Left lung (tissue), 10 donors: ENCODE results near the gene TSHZ3. TPM values are rescaled to one million over a fixed set of nuclear protein-coding genes. Genes with fewer than 3 reads are reported as not detected.

ENCODE experiments used
- ATAC-seq: fragments of 200-7000 bp; cut with Tn5 transposase; one replicate; pipeline ENCODE4 v1.9.1; 2020; ENCODE audit warnings: moderate library complexity
- DNase-seq, 4 donors: peaks; one replicate each; pipeline ENCODE4 v3.0.0-alpha.2; 2013 to 2020
- H3K27ac ChIP-seq, 2 donors: fragments of 200-600 bp; sonication (generic) in 1 of 2; one replicate each; pipeline versions ENCODE4 v1.5.0 to v1.8.0; 2020 to 2021
- H3K27me3 ChIP-seq, 2 donors: fragments of 200-600 bp; sonication (generic) in 1 of 2; one replicate each; pipeline versions ENCODE4 v1.5.0 to v1.8.0; 2020 to 2021
- H3K36me3 ChIP-seq, 2 donors: fragments of 200-600 bp; sonication (generic) in 1 of 2; one replicate each; pipeline versions ENCODE4 v1.5.0 to v1.8.0; 2020 to 2021
- H3K4me1 ChIP-seq, 2 donors: fragments of 200-600 bp; one replicate each; pipeline ENCODE4 v1.8.0; 2021
- H3K4me3 ChIP-seq, 2 donors: fragments of 200-600 bp; sonication (generic) in 1 of 2; one replicate each; pipeline versions ENCODE4 v1.5.0 to v1.8.0; 2020 to 2021; ENCODE audit warnings: mild to moderate bottlenecking in 1 of 2
- H3K9me3 ChIP-seq, 2 donors: fragments of 200-600 bp; sonication (generic) in 1 of 2; one replicate each; pipeline versions ENCODE4 v1.5.0 to v1.8.0; 2020 to 2021
- intact Hi-C, 2 donors: fragments of 100-400 bp; cut with DNase I; formaldehyde crosslinking; loops; one replicate each; pipeline versions ENCODE4 v1.11.2 to v1.14.2; 2022
- polyA plus RNA-seq, 6 donors: library from polyadenylated mRNA; unstranded; fragments of 120-200 nt; gene quantifications; one replicate each; pipeline ENCODE4 v1.2.1, GENCODE V29; 2013; ENCODE audit not compliant: insufficient read length in 6 of 6
- total RNA-seq, 2 donors: library from RNA; stranded (reverse); fragmentation: NEBNext Ultra II Directional; extraction: Animal tissue kit (Norgen Biotek cat#: 25700); gene quantifications; one replicate each; pipeline ENCODE4 v1.2.1, GENCODE V29; 2021
- TF ChIP-seq, protein P1 (sequence below), 2 donors: fragments of 200-600 bp; sonication (generic) in 1 of 2; IDR thresholded peaks; one replicate each; pipeline versions ENCODE4 v1.5.0 to v1.8.0; 2021; ENCODE audit warnings: antibody characterized with exemption in 2 of 2
- donor health status: DM: no; HTN: yes; CAD: no.
- donor health status: DM: no; HTN: no; CAD: no.

TSHZ3 gene
- total and polyA plus RNA-seq, 8 donors: 6.7 to 42.9 (median 35.2) TPM

GRCh38 chr19:31319465-31319864, 29.8 kb downstream of the TSHZ3 start:
- TF ChIP-seq, protein P1, sequence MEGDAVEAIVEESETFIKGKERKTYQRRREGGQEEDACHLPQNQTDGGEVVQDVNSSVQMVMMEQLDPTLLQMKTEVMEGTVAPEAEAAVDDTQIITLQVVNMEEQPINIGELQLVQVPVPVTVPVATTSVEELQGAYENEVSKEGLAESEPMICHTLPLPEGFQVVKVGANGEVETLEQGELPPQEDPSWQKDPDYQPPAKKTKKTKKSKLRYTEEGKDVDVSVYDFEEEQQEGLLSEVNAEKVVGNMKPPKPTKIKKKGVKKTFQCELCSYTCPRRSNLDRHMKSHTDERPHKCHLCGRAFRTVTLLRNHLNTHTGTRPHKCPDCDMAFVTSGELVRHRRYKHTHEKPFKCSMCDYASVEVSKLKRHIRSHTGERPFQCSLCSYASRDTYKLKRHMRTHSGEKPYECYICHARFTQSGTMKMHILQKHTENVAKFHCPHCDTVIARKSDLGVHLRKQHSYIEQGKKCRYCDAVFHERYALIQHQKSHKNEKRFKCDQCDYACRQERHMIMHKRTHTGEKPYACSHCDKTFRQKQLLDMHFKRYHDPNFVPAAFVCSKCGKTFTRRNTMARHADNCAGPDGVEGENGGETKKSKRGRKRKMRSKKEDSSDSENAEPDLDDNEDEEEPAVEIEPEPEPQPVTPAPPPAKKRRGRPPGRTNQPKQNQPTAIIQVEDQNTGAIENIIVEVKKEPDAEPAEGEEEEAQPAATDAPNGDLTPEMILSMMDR (IDR thresholded peaks at IDR 0.05): no peak
- ATAC-seq (no peak), DNase-seq (no peak)
- Histone ChIP-seq H3K27me3 (peaks cover 0 to 16% of the 10 kb centered on the region in 2 donors), H3K27ac (no peak overlapping the region), H3K4me3 (no peak overlapping the region), H3K4me1 (peaks cover 0 to 34% of the 10 kb centered on the region in 2 donors), H3K9me3 (no peaks in the 10 kb centered on the region), H3K36me3 (no peaks in the 10 kb centered on the region)
- intact Hi-C loops: no loop called here

DNA sequence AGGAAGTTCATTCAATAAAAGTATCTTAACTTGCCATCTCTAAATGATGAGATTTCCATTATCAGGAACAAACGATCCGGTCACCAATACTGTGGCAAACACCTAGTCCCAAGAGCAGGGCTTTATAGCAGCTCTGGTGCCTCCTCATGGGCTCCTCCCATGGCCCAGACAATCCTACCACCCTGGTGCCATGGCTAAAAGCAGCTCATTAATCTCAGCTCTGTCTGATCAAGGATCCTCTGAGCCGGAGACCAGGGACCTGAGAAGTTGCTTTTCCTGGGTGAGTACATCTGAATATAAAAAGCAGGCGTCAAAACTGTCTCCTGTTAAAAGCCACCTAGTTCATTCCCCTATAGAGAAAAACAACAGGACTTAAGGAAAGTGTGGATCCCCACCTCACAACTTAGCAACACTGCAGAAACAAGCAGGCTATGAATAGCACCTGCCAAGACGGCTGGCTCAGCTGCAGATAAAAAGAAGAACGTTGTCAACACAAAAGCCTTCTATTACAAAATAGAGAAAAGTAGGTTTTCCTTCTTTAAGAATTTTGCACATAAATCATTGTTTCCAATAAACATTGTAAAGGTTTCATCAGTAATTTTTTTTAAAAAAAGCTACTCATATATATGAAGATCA, 30.3 kb downstream of the TSHZ3 start:
- Histone ChIP-seq H3K4me3 (no peak overlapping the region), H3K27me3 (peaks cover 0 to 16% of the 10 kb centered on the region in 2 donors), H3K27ac (no peak overlapping the region), H3K36me3 (no peaks in the 10 kb centered on the region), H3K9me3 (no peaks in the 10 kb centered on the region), H3K4me1 (peaks cover 0 to 35% of the 10 kb centered on the region in 2 donors)
- TF ChIP-seq, protein P1 (IDR thresholded peaks at IDR 0.05): no peak
- intact Hi-C loops: no loop called here
- ATAC-seq: no peak
- no peak for DNase-seq

- Histone ChIP-seq H3K36me3 (no peaks in the 10 kb centered on the region), H3K9me3 (no peaks in the 10 kb centered on the region), H3K27ac (peak overlapping the region in 1 of 2 donors; percentile 72), H3K4me3 (no peak overlapping the region), H3K27me3 (peaks cover 0 to 16% of the 10 kb centered on the region in 2 donors), H3K4me1 (peaks cover 0 to 35% of the 10 kb centered on the region in 2 donors)
- intact Hi-C loops: no loop called here
- TF ChIP-seq, protein P1 (IDR thresholded peaks at IDR 0.05): no peak
- DNase-seq: no peak
- ATAC-seq: no peak
Measured at GRCh38 chr19:31317570-31317969, 31.7 kb downstream of the TSHZ3 start.

GRCh38 chr19:31317093-31317492, 32.1 kb downstream of the TSHZ3 start:
- peaks cover 0 to 16% of the 10 kb centered on the region in 2 donors for H3K27me3 ChIP-seq
- no peak overlapping the region for H3K4me3 ChIP-seq
- H3K36me3 ChIP-seq: no peaks in the 10 kb centered on the region
- intact Hi-C loops: no loop called here
- no peak for DNase-seq
- H3K9me3 ChIP-seq: no peaks in the 10 kb centered on the region
- H3K4me1 ChIP-seq: peaks cover 0 to 39% of the 10 kb centered on the region in 2 donors
- peak overlapping the region; percentile 28 to 72 for H3K27ac ChIP-seq
- ATAC-seq: no peak
- TF ChIP-seq, protein P1 (IDR thresholded peaks at IDR 0.05): no peak

DNA sequence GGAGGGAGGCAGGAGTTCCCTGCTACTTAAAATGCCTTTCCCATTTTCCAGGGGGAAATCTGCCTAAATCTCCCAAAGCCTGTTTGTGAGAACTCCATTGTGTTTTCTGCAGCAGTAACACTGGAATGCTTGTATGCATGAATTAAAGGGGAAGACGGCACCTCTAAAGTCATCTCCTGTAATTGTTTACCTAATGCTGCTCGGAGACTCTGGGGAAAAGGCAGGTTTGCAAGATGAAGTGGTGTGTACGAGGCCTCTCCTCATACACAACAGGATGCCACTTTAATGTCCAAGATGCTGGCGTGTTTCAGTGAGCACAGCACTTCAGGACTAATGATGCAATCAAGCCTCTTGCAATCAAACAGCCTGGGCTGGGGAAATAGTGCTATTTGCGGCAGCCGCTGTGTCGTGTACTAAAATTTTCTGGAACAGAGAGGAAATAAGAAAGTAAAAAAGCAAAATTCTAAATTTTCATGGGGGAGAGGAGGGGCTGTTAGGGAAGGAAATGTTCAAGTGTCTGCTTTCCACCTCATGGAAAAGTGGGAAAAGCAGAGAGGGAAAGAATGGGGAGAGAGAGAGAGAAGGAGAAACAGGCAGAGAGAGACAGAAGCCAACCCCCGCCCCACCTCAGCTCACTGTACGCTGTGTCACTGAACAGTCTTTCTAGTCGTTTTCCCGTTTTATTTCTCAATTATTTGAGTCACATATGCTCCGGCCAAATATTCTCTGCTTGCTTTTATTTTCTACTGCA, 32.9 kb downstream of the TSHZ3 start:
- intact Hi-C loops: no loop called here
- DNase-seq (peak in 2 of 4 donors; percentile 34 to 68), ATAC-seq (peak; percentile 72)
- TF ChIP-seq, protein P1 (IDR thresholded peaks at IDR 0.05): no peak
- peaks cover 0 to 16% of the 10 kb centered on the region in 2 donors for H3K27me3 ChIP-seq
- peaks cover 0 to 46% of the 10 kb centered on the region in 2 donors for H3K4me1 ChIP-seq
- H3K27ac ChIP-seq: peak overlapping the region; percentile 28 to 72
- H3K36me3 ChIP-seq: no peaks in the 10 kb centered on the region
- H3K4me3 ChIP-seq: no peak overlapping the region
- no peaks in the 10 kb centered on the region for H3K9me3 ChIP-seq
